Measurements from ENCODE around the gene MEMO1. TPM values are rescaled to one million over a fixed set of nuclear protein-coding genes. Genes with fewer than 3 reads are reported as not detected.
"Not testable (repeated sequence)": the region's sequence is repeated elsewhere in the genome, so short reads cannot be mapped to it uniquely, and the experiment has no call there.

The MEMO1 gene
- polyA plus RNA-seq, 3 donors = 35.4 to 38.3 (median 37.5) TPM

- no peak for DNase-seq (ENCODE audit: low read depth in 3 of 3, low spot score in 2 of 3)
These were observed 157.3 kb downstream of the MEMO1 start for GRCh38 chr2:31853521-31853920.

- DNase-seq (ENCODE audit: low read depth in 3 of 3, low spot score in 2 of 3) = not testable (repeated sequence)
These were observed 168.7 kb downstream of the MEMO1 start for GRCh38 chr2:31842150-31842549.

GRCh38 chr2:31835450-31835849 lies 175.4 kb downstream of the MEMO1 start:
- no peak for DNase-seq (ENCODE audit: low read depth in 3 of 3, low spot score in 2 of 3)

- DNase-seq (ENCODE audit: low read depth in 3 of 3, low spot score in 2 of 3) = no peak
These were observed 178.4 kb downstream of the MEMO1 start for GRCh38 chr2:31832363-31832762.

GRCh38 chr2:31831585-31831984 lies 179.2 kb downstream of the MEMO1 start:
- DNase-seq (ENCODE audit: low read depth in 3 of 3, low spot score in 2 of 3) = no peak

GRCh38 chr2:31828891-31829290 lies 181.9 kb downstream of the MEMO1 start:
- no peak for DNase-seq (ENCODE audit: low read depth in 3 of 3, low spot score in 2 of 3)

GRCh38 chr2:31823558-31823957 lies 187.2 kb downstream of the MEMO1 start:
- DNase-seq (ENCODE audit: low read depth in 3 of 3, low spot score in 2 of 3) = no peak

- no peak for DNase-seq (ENCODE audit: low read depth in 3 of 3, low spot score in 2 of 3)
These were observed 188.2 kb downstream of the MEMO1 start for GRCh38 chr2:31822587-31822986.

Other genes with a start within 250 kb of the MEMO1 start
- 100 to 1,000 TPM; 110 to 119 (median 115) TPM for gene DPY30, start 28.8 kb upstream of the MEMO1 start, polyA plus RNA-seq (ENCODE audit: insufficient read length in 3 of 3)
- gene SPAST, start 52.5 kb upstream of the MEMO1 start, polyA plus RNA-seq (ENCODE audit: insufficient read length in 3 of 3) = 10 to 100 TPM; 33.6 to 37.0 (median 33.7) TPM
- gene SLC30A6, start 154.9 kb upstream of the MEMO1 start, polyA plus RNA-seq (ENCODE audit: insufficient read length in 3 of 3) = 10 to 100 TPM; 27.3 to 29.3 (median 27.7) TPM

Measured in right renal cortex interstitium (tissue), 3 donors.